Measurements from ENCODE around the gene SCRN1. TPM values are rescaled to one million over a fixed set of nuclear protein-coding genes. Genes with fewer than 3 reads are reported as not detected.

Gene SCRN1
- total and polyA plus RNA-seq, 2 of the 4 experiments (the other 2 are of a cell fraction), result 57.1 to 124 TPM

DNA sequence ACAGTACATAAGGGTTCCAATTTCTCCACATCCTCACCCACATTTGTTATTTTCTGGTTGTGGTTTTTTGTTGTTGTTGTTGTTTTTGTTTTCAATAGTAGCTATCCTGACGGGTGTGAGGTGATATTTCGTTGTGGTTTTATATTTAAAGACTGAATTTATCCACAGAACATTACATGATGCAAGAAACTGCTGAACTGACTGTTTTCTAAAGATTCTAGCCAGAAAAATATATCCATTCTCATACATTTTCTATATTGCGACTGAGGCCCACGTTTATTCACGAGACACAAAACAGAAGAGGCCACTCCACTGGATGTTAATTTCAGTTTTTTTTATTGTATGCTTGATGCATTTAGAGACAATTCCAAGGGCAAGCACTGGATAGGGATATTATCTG is 69.8 kb downstream of the SCRN1 start:
- no peak overlapping the region for H3K18ac ChIP-seq (ENCODE audit: low read depth, low read length)
- no peak overlapping the region for H3K4me2 ChIP-seq (ENCODE audit: low read depth, low read length)
- H3K4me1 ChIP-seq (ENCODE audit: control insufficient read depth, insufficient read depth, low read length), result no peaks in the 10 kb centered on the region
- no peaks in the 10 kb centered on the region for H3K9me3 ChIP-seq (ENCODE audit: control insufficient read depth, insufficient read depth, low read length)
- no peak overlapping the region for H4K5ac ChIP-seq (ENCODE audit: low read depth, low read length)
- H2BK20ac ChIP-seq (ENCODE audit: low read depth, low read length), result no peak overlapping the region
- no peak overlapping the region for H4K91ac ChIP-seq (ENCODE audit: insufficient read depth, low read depth, low read length)
- TF ChIP-seq MAFK (IDR thresholded peaks at IDR 0.05; ENCODE audit: low read depth, low read length) (peak; percentile 39; the same call in 1 of the 2 replicates), SMC3 (IDR thresholded peaks at IDR 0.05; ENCODE audit: low read depth, low read length) (no peak)
- no peak overlapping the region for H4K8ac ChIP-seq (ENCODE audit: low read depth in 2 of 2, low read length in 2 of 2)
- peaks cover 3 to 6% of the 10 kb centered on the region in 2 experiments; a peak in 2 of 4 replicates for H3K79me1 ChIP-seq (ENCODE audit: low read depth in 1 of 2, low read length in 2 of 2)
- DNase-seq (no peak), ATAC-seq (ENCODE audit: low read depth) (no peak)
- no peak overlapping the region for H3K9ac ChIP-seq (ENCODE audit: low read depth, low read length)
- no peak overlapping the region for H2BK120ac ChIP-seq (ENCODE audit: low read depth, low read length)
- H4K20me1 ChIP-seq (ENCODE audit: insufficient read depth, low read length), result peaks cover 5% of the 10 kb centered on the region; the same call in 1 of the 2 replicates
- no peak overlapping the region for H2AK9ac ChIP-seq (replicated peaks; ENCODE audit: low read depth, low read length, poor library complexity)
- H3K4ac ChIP-seq (ENCODE audit: low read depth, low read length), result no peak overlapping the region
- peaks cover 36% of the 10 kb centered on the region for H3K36me3 ChIP-seq (ENCODE audit: control insufficient read depth, insufficient read depth, low read length)
- H3K27ac ChIP-seq (ENCODE audit: insufficient read depth, low read length), result no peak overlapping the region
- in situ Hi-C loops (cut with MboI; ENCODE audit: low sequenced_read_pairs), result no loop called here
- H3K23ac ChIP-seq (ENCODE audit: low read depth, low read length), result no peak overlapping the region
- H3K4me3 ChIP-seq (ENCODE audit: insufficient read depth, low read depth, low read length), result no peak overlapping the region
- no peak overlapping the region for H3K14ac ChIP-seq (replicated peaks; ENCODE audit: low read depth, low read length)
- no CpG with 5 or more reads among the region's 5 CpGs for WGBS, 2 experiments (ENCODE audit: extremely low coverage in 2 of 2, insufficient read length in 1 of 2)
- CTCF ChIA-PET, result no interaction called here
- intact Hi-C loops (cut with micrococcal nuclease), result loop anchor here (2.0 to 5.0 kb wide), 2 partner anchors 171 to 282 kb away; no protein-coding TSS in a partner anchor
- no peak overlapping the region for H2AK5ac ChIP-seq (ENCODE audit: low read depth, low read length)
- BruUV-seq (replicated peaks), result no TSS peak
- no peak overlapping the region for H2BK5ac ChIP-seq (ENCODE audit: low read depth, low read length, poor library complexity, severe bottlenecking)
- POLR2A ChIA-PET (ENCODE audit: unreplicated experiment), result no interaction called here
- H3K27me3 ChIP-seq (ENCODE audit: control insufficient read depth, insufficient read depth, low read length), result no peaks in the 10 kb centered on the region
- dilution Hi-C loops (cut with HindIII; ENCODE audit: low sequenced_read_pairs, unreplicated experiment), result no loop called here
- H2BK15ac ChIP-seq (ENCODE audit: low read depth, low read length), result no peak overlapping the region
- H3K9me1 ChIP-seq (ENCODE audit: insufficient read depth, low read length), result no peaks in the 10 kb centered on the region
- no peak overlapping the region for H2AFZ ChIP-seq (replicated peaks; ENCODE audit: low read length, poor library complexity)
- no peak overlapping the region for H3K56ac ChIP-seq (ENCODE audit: extremely low read depth, insufficient read depth, low read length)

Measured in IMR-90 (cell line).